ENCODE results near the gene HIVEP3.

Gene HIVEP3

GRCh38 chr1:41622402-41622801 is 296.3 kb downstream of the HIVEP3 start:
- no peak for DNase-seq

- DNase-seq = no peak
These were observed 296.9 kb downstream of the HIVEP3 start for GRCh38 chr1:41621791-41622190.

- DNase-seq = no peak
These were observed 297.5 kb downstream of the HIVEP3 start for GRCh38 chr1:41621256-41621655.

- DNase-seq = no peak
These were observed 298.2 kb downstream of the HIVEP3 start for GRCh38 chr1:41620365-41621169.

- DNase-seq = no peak
These were observed 299.0 kb downstream of the HIVEP3 start for GRCh38 chr1:41619511-41620364.

GRCh38 chr1:41618871-41619270 is 299.9 kb downstream of the HIVEP3 start:
- no peak for DNase-seq

- DNase-seq = no peak
These were observed 300.5 kb downstream of the HIVEP3 start for GRCh38 chr1:41618066-41618825.

GRCh38 chr1:41617336-41617735 is 301.4 kb downstream of the HIVEP3 start:
- DNase-seq = no peak

GRCh38 chr1:41616563-41616962 is 302.2 kb downstream of the HIVEP3 start:
- DNase-seq = no peak

GRCh38 chr1:41615981-41616380 is 302.7 kb downstream of the HIVEP3 start:
- DNase-seq = no peak

- DNase-seq = no peak
These were observed 303.4 kb downstream of the HIVEP3 start for GRCh38 chr1:41615316-41615715.

- no peak for DNase-seq
These were observed 303.9 kb downstream of the HIVEP3 start for GRCh38 chr1:41614818-41615217.

- DNase-seq = no peak
These were observed 304.8 kb downstream of the HIVEP3 start for GRCh38 chr1:41613689-41614574.

GRCh38 chr1:41612953-41613352 is 305.8 kb downstream of the HIVEP3 start:
- no peak for DNase-seq

GRCh38 chr1:41611932-41612450 is 306.7 kb downstream of the HIVEP3 start:
- DNase-seq = no peak

- no peak for DNase-seq
These were observed 307.4 kb downstream of the HIVEP3 start for GRCh38 chr1:41611068-41611931.

GRCh38 chr1:41610361-41610760 is 308.4 kb downstream of the HIVEP3 start:
- DNase-seq = no peak

GRCh38 chr1:41609166-41609883 is 309.4 kb downstream of the HIVEP3 start:
- DNase-seq = no peak

- no peak for DNase-seq
These were observed 310.5 kb downstream of the HIVEP3 start for GRCh38 chr1:41608211-41608610.

- DNase-seq = no peak
These were observed 310.9 kb downstream of the HIVEP3 start for GRCh38 chr1:41607808-41608207.
